ENCODE results near the gene SHTN1. TPM values are rescaled to one million over a fixed set of nuclear protein-coding genes. Genes with fewer than 3 reads are reported as not detected.

The SHTN1 gene
- total RNA-seq, 1 experiment from 2014 or later, result not detected

GRCh38 chr10:116907245-116907987 is 97.6 kb downstream of the SHTN1 start:
- no peaks in the 10 kb centered on the region for H3K9me3 ChIP-seq (ENCODE audit: low read length)
- no peaks in the 10 kb centered on the region for H4K20me1 ChIP-seq (ENCODE audit: insufficient read depth, low read depth, low read length)
- no peaks in the 10 kb centered on the region for H3K79me2 ChIP-seq (ENCODE audit: low read length)
- no peak overlapping the region for H2AFZ ChIP-seq (ENCODE audit: low read length)
- H3K4me1 ChIP-seq (ENCODE audit: low read length), result no peaks in the 10 kb centered on the region
- DNase-seq, result no peak
- H3K4me2 ChIP-seq (ENCODE audit: low read depth, low read length, poor library complexity, severe bottlenecking), result no peak overlapping the region
- H3K4me3 ChIP-seq (ENCODE audit: low read length), result no peak overlapping the region
- H3K9ac ChIP-seq (ENCODE audit: low read length), result no peak overlapping the region
- H3K9me2 ChIP-seq (replicated peaks; ENCODE audit: insufficient read depth, low read length), result no peaks in the 10 kb centered on the region
- no peak overlapping the region for H3K27ac ChIP-seq (ENCODE audit: low read length)
- no peaks in the 10 kb centered on the region for H3K36me3 ChIP-seq (ENCODE audit: insufficient read depth, low read length)
- H3K27me3 ChIP-seq (ENCODE audit: low read length), result no peaks in the 10 kb centered on the region

- DNase-seq, result no peak
- Histone ChIP-seq H3K79me2 (ENCODE audit: low read length) (no peaks in the 10 kb centered on the region), H3K27me3 (ENCODE audit: low read length) (no peaks in the 10 kb centered on the region), H2AFZ (ENCODE audit: low read length) (no peak overlapping the region), H3K27ac (ENCODE audit: low read length) (no peak overlapping the region), H3K4me1 (ENCODE audit: low read length) (no peaks in the 10 kb centered on the region), H3K9me3 (ENCODE audit: low read length) (no peaks in the 10 kb centered on the region), H3K4me2 (ENCODE audit: low read depth, low read length, poor library complexity, severe bottlenecking) (no peak overlapping the region), H3K36me3 (ENCODE audit: insufficient read depth, low read length) (no peaks in the 10 kb centered on the region), H3K9me2 (replicated peaks; ENCODE audit: insufficient read depth, low read length) (no peaks in the 10 kb centered on the region), H3K4me3 (ENCODE audit: low read length) (no peak overlapping the region), H3K9ac (ENCODE audit: low read length) (no peak overlapping the region), H4K20me1 (ENCODE audit: insufficient read depth, low read depth, low read length) (no peaks in the 10 kb centered on the region)
These were observed 99.2 kb downstream of the SHTN1 start for GRCh38 chr10:116905845-116906210.

- Histone ChIP-seq H3K9ac (ENCODE audit: low read length) (no peak overlapping the region), H3K4me2 (ENCODE audit: low read depth, low read length, poor library complexity, severe bottlenecking) (no peak overlapping the region), H3K27me3 (ENCODE audit: low read length) (no peaks in the 10 kb centered on the region), H2AFZ (ENCODE audit: low read length) (no peak overlapping the region), H3K4me3 (ENCODE audit: low read length) (no peak overlapping the region), H3K4me1 (ENCODE audit: low read length) (no peaks in the 10 kb centered on the region), H4K20me1 (ENCODE audit: insufficient read depth, low read depth, low read length) (no peaks in the 10 kb centered on the region), H3K27ac (ENCODE audit: low read length) (no peak overlapping the region), H3K9me3 (ENCODE audit: low read length) (no peaks in the 10 kb centered on the region), H3K9me2 (replicated peaks; ENCODE audit: insufficient read depth, low read length) (no peaks in the 10 kb centered on the region), H3K79me2 (ENCODE audit: low read length) (no peaks in the 10 kb centered on the region), H3K36me3 (ENCODE audit: insufficient read depth, low read length) (no peaks in the 10 kb centered on the region)
- DNase-seq, result no peak
These were observed 105.4 kb downstream of the SHTN1 start for GRCh38 chr10:116899626-116900025.

- Histone ChIP-seq H3K27me3 (ENCODE audit: low read length) (no peaks in the 10 kb centered on the region), H3K9me3 (ENCODE audit: low read length) (no peaks in the 10 kb centered on the region), H3K4me2 (ENCODE audit: low read depth, low read length, poor library complexity, severe bottlenecking) (no peak overlapping the region), H4K20me1 (ENCODE audit: insufficient read depth, low read depth, low read length) (no peaks in the 10 kb centered on the region), H3K36me3 (ENCODE audit: insufficient read depth, low read length) (no peaks in the 10 kb centered on the region), H3K27ac (ENCODE audit: low read length) (no peak overlapping the region), H3K9me2 (replicated peaks; ENCODE audit: insufficient read depth, low read length) (no peaks in the 10 kb centered on the region), H3K4me1 (ENCODE audit: low read length) (no peaks in the 10 kb centered on the region), H2AFZ (ENCODE audit: low read length) (no peak overlapping the region), H3K79me2 (ENCODE audit: low read length) (no peaks in the 10 kb centered on the region), H3K4me3 (ENCODE audit: low read length) (no peak overlapping the region), H3K9ac (ENCODE audit: low read length) (no peak overlapping the region)
- no peak for DNase-seq
These were observed 111.3 kb downstream of the SHTN1 start for GRCh38 chr10:116893686-116894037.

GRCh38 chr10:116892907-116893685 is 111.9 kb downstream of the SHTN1 start:
- H2AFZ ChIP-seq (ENCODE audit: low read length), result no peak overlapping the region
- H3K4me1 ChIP-seq (ENCODE audit: low read length), result no peaks in the 10 kb centered on the region
- no peaks in the 10 kb centered on the region for H4K20me1 ChIP-seq (ENCODE audit: insufficient read depth, low read depth, low read length)
- H3K27me3 ChIP-seq (ENCODE audit: low read length), result no peaks in the 10 kb centered on the region
- H3K9me2 ChIP-seq (replicated peaks; ENCODE audit: insufficient read depth, low read length), result no peaks in the 10 kb centered on the region
- no peak overlapping the region for H3K27ac ChIP-seq (ENCODE audit: low read length)
- no peaks in the 10 kb centered on the region for H3K9me3 ChIP-seq (ENCODE audit: low read length)
- H3K4me3 ChIP-seq (ENCODE audit: low read length), result no peak overlapping the region
- H3K4me2 ChIP-seq (ENCODE audit: low read depth, low read length, poor library complexity, severe bottlenecking), result no peak overlapping the region
- DNase-seq, result no peak
- no peaks in the 10 kb centered on the region for H3K36me3 ChIP-seq (ENCODE audit: insufficient read depth, low read length)
- no peaks in the 10 kb centered on the region for H3K79me2 ChIP-seq (ENCODE audit: low read length)
- no peak overlapping the region for H3K9ac ChIP-seq (ENCODE audit: low read length)

GRCh38 chr10:116891208-116891607 is 113.8 kb downstream of the SHTN1 start:
- Histone ChIP-seq H3K9me2 (replicated peaks; ENCODE audit: insufficient read depth, low read length) (no peaks in the 10 kb centered on the region), H3K27me3 (ENCODE audit: low read length) (no peaks in the 10 kb centered on the region), H3K9me3 (ENCODE audit: low read length) (no peaks in the 10 kb centered on the region), H3K79me2 (ENCODE audit: low read length) (no peaks in the 10 kb centered on the region), H2AFZ (ENCODE audit: low read length) (no peak overlapping the region), H3K4me2 (ENCODE audit: low read depth, low read length, poor library complexity, severe bottlenecking) (no peak overlapping the region), H3K36me3 (ENCODE audit: insufficient read depth, low read length) (no peaks in the 10 kb centered on the region), H3K4me3 (ENCODE audit: low read length) (no peak overlapping the region), H3K9ac (ENCODE audit: low read length) (no peak overlapping the region), H4K20me1 (ENCODE audit: insufficient read depth, low read depth, low read length) (no peaks in the 10 kb centered on the region), H3K27ac (ENCODE audit: low read length) (no peak overlapping the region), H3K4me1 (ENCODE audit: low read length) (no peaks in the 10 kb centered on the region)
- DNase-seq, result no peak

- Histone ChIP-seq H3K4me1 (ENCODE audit: low read length) (no peaks in the 10 kb centered on the region), H3K9ac (ENCODE audit: low read length) (no peak overlapping the region), H3K9me3 (ENCODE audit: low read length) (no peaks in the 10 kb centered on the region), H3K27me3 (ENCODE audit: low read length) (no peaks in the 10 kb centered on the region), H2AFZ (ENCODE audit: low read length) (no peak overlapping the region), H3K79me2 (ENCODE audit: low read length) (no peaks in the 10 kb centered on the region), H3K27ac (ENCODE audit: low read length) (no peak overlapping the region), H3K9me2 (replicated peaks; ENCODE audit: insufficient read depth, low read length) (no peaks in the 10 kb centered on the region), H4K20me1 (ENCODE audit: insufficient read depth, low read depth, low read length) (no peaks in the 10 kb centered on the region), H3K4me3 (ENCODE audit: low read length) (no peak overlapping the region), H3K36me3 (ENCODE audit: insufficient read depth, low read length) (no peaks in the 10 kb centered on the region), H3K4me2 (ENCODE audit: low read depth, low read length, poor library complexity, severe bottlenecking) (no peak overlapping the region)
- no peak for DNase-seq
These were observed 115.9 kb downstream of the SHTN1 start for GRCh38 chr10:116889066-116889465.

GRCh38 chr10:116888380-116889055 is 116.5 kb downstream of the SHTN1 start:
- Histone ChIP-seq H3K9me2 (replicated peaks; ENCODE audit: insufficient read depth, low read length) (no peaks in the 10 kb centered on the region), H3K4me3 (ENCODE audit: low read length) (no peak overlapping the region), H3K36me3 (ENCODE audit: insufficient read depth, low read length) (no peaks in the 10 kb centered on the region), H3K27me3 (ENCODE audit: low read length) (no peaks in the 10 kb centered on the region), H3K27ac (ENCODE audit: low read length) (no peak overlapping the region), H3K9me3 (ENCODE audit: low read length) (no peaks in the 10 kb centered on the region), H3K9ac (ENCODE audit: low read length) (no peak overlapping the region), H2AFZ (ENCODE audit: low read length) (no peak overlapping the region), H3K79me2 (ENCODE audit: low read length) (no peaks in the 10 kb centered on the region), H3K4me2 (ENCODE audit: low read depth, low read length, poor library complexity, severe bottlenecking) (no peak overlapping the region), H4K20me1 (ENCODE audit: insufficient read depth, low read depth, low read length) (no peaks in the 10 kb centered on the region), H3K4me1 (ENCODE audit: low read length) (no peaks in the 10 kb centered on the region)
- DNase-seq, result no peak
